H1 (cell line): ENCODE results near the gene DPP3. TPM values are rescaled to one million over a fixed set of nuclear protein-coding genes. Genes with fewer than 3 reads are reported as not detected.

Experiments used
- CTCF ChIA-PET: fragments of 300-600 bp; sonication (Branson Sonifier 250); formaldehyde crosslinking; loops from one replicate; lab custom pipeline; 2021; ENCODE audit not compliant: partially characterized antibody; lab: Charles Lee
- POLR2A ChIA-PET: fragments of 300-600 bp; sonication (Branson Sonifier 250); formaldehyde crosslinking; loops from one replicate; lab custom pipeline; 2021; ENCODE audit warnings: inconsistent platforms; ENCODE audit not compliant: partially characterized antibody; lab: Charles Lee
- DNase-seq, 2 experiments: peaks; one replicate each; pipeline versions ENCODE4 v3.0.0 to v3.0.0-alpha.2; 2010 to 2022; ENCODE audit warnings: low spot score in 2 of 2, low read depth in 1 of 2, mixed read lengths in 1 of 2
- FAIRE-seq: peaks from 2 replicates; lab custom pipeline; 2011; peaks lifted over from hg19 to GRCh38; lab: Jason Lieb, UNC
- H2AFZ ChIP-seq: 2 replicates; pipeline ENCODE4 v1.8.1; 2012; ENCODE audit warnings: low read length, inconsistent platforms
- H2AK5ac ChIP-seq: 2 replicates; pipeline ENCODE4 v1.6.1; 2013; ENCODE audit warnings: low read depth, low read length
- H2BK120ac ChIP-seq: replicated peaks from 2 replicates; pipeline ENCODE3; 2013; ENCODE audit warnings: low read depth, low read length, inconsistent platforms
- H2BK12ac ChIP-seq: 2 replicates; pipeline ENCODE4 v1.6.1; 2013; ENCODE audit warnings: low read depth, low read length
- H2BK15ac ChIP-seq: 2 replicates; pipeline ENCODE4 v1.6.1; 2013; ENCODE audit warnings: low read length
- H2BK20ac ChIP-seq: 2 replicates; pipeline ENCODE4 v1.6.1; 2013; ENCODE audit warnings: low read length
- H2BK5ac ChIP-seq: 2 replicates; pipeline ENCODE4 v1.6.1; 2013; ENCODE audit warnings: low read depth, low read length
- H3K14ac ChIP-seq: 2 replicates; pipeline ENCODE4 v1.6.1; 2013; ENCODE audit warnings: inconsistent platforms; ENCODE audit not compliant: insufficient read length
- H3K18ac ChIP-seq: 2 replicates; pipeline ENCODE4 v1.6.1; 2013; ENCODE audit warnings: low read length; ENCODE audit errors: extremely low read depth
- H3K23ac ChIP-seq: 2 replicates; pipeline ENCODE4 v1.6.1; 2013; ENCODE audit warnings: inconsistent platforms; ENCODE audit not compliant: insufficient read length
- H3K23me2 ChIP-seq: 2 replicates; pipeline ENCODE4 v1.6.1; 2013; ENCODE audit warnings: low read depth, low read length
- H3K27ac ChIP-seq: 2 replicates; pipeline ENCODE4 v1.6.1; 2011; ENCODE audit warnings: low read depth, low read length, inconsistent platforms
- H3K27me3 ChIP-seq, 4 experiments: replicated peaks in 1 of 4; 1 replicate in 1 of 4; 2 replicates in 3 of 4; pipeline versions ENCODE4 v1.6.1 to v1.8.1; 2011 to 2013; ENCODE audit warnings: low read length in 3 of 4, mild to moderate bottlenecking in 3 of 4, inconsistent platforms in 2 of 4, mixed read lengths in 2 of 4, moderate library complexity in 1 of 4; ENCODE audit not compliant: control insufficient read depth in 3 of 4, insufficient read depth in 3 of 4; ENCODE audit errors: extremely low read depth in 1 of 4
- H3K36me3 ChIP-seq, 4 experiments: 2 replicates each; pipeline versions ENCODE4 v1.6.1 to v1.8.1; 2011 to 2013; ENCODE audit warnings: mild to moderate bottlenecking in 4 of 4, low read length in 3 of 4, moderate library complexity in 2 of 4, control low read depth in 1 of 4, inconsistent platforms in 1 of 4; ENCODE audit not compliant: insufficient read depth in 4 of 4, control insufficient read depth in 2 of 4
- H3K4ac ChIP-seq: replicated peaks from 2 replicates; pipeline ENCODE3; 2013; ENCODE audit warnings: low read length, low read depth, mixed read lengths, inconsistent platforms; ENCODE audit not compliant: insufficient read length
- H3K4me1 ChIP-seq, 4 experiments: replicated peaks in 1 of 4; 1 replicate in 1 of 4; 2 replicates in 3 of 4; pipeline versions ENCODE4 v1.6.1 to v1.8.1; 2011 to 2013; ENCODE audit warnings: low read length in 3 of 4, inconsistent platforms in 2 of 4, mixed read lengths in 1 of 4; ENCODE audit not compliant: insufficient read depth in 4 of 4, control insufficient read depth in 3 of 4
- H3K4me2 ChIP-seq, 2 experiments: 2 replicates each; pipeline versions ENCODE4 v1.6.1 to v1.8.1; 2011 to 2013; ENCODE audit warnings: low read depth in 2 of 2, low read length in 2 of 2, control low read depth in 1 of 2, inconsistent platforms in 1 of 2, mild to moderate bottlenecking in 1 of 2; ENCODE audit not compliant: insufficient read depth in 1 of 2
- H3K4me3 ChIP-seq, 4 experiments: fragments of 200-600, 300-600 bp in 1 of 4; sonication (generic), shearing (Covaris generic), sonication (Bioruptor Twin) in 1 of 4; 2 replicates each; pipeline versions ENCODE4 v1.5.1 to v1.8.1; 2011 to 2016; ENCODE audit warnings: low read length in 4 of 4, low read depth in 3 of 4, control low read depth in 2 of 4, inconsistent platforms in 2 of 4, mild to moderate bottlenecking in 2 of 4, mixed read lengths in 1 of 4, moderate library complexity in 1 of 4; ENCODE audit not compliant: insufficient read depth in 2 of 4; ENCODE audit errors: extremely low read depth in 1 of 4
- H3K56ac ChIP-seq: replicated peaks from 2 replicates; pipeline ENCODE3; 2013; ENCODE audit warnings: low read depth, mild to moderate bottlenecking, mixed read lengths, low read length, inconsistent platforms; ENCODE audit not compliant: insufficient read length
- H3K79me1 ChIP-seq: 2 replicates; pipeline ENCODE4 v1.6.1; 2013; ENCODE audit warnings: low read depth, low read length, control low read depth
- H3K79me2 ChIP-seq, 2 experiments: 2 replicates each; pipeline versions ENCODE4 v1.6.1 to v1.8.1; 2012 to 2013; ENCODE audit warnings: low read length in 2 of 2, mild to moderate bottlenecking in 2 of 2, inconsistent platforms in 1 of 2; ENCODE audit not compliant: insufficient read depth in 2 of 2, control insufficient read depth in 1 of 2
- H3K9ac ChIP-seq, 4 experiments: replicated peaks in 1 of 4; 1 replicate in 1 of 4; 2 replicates in 3 of 4; pipeline versions ENCODE4 v1.6.1 to v1.8.1; 2011 to 2013; ENCODE audit warnings: low read depth in 3 of 4, low read length in 3 of 4, control low read depth in 2 of 4, mild to moderate bottlenecking in 2 of 4, moderate library complexity in 2 of 4, inconsistent platforms in 1 of 4; ENCODE audit errors: extremely low read depth in 1 of 4
- H3K9me3 ChIP-seq, 2 experiments: 2 replicates each; pipeline versions ENCODE4 v1.6.1 to v1.8.1; 2012 to 2013; ENCODE audit warnings: mild to moderate bottlenecking in 2 of 2, moderate library complexity in 2 of 2, control low read depth in 1 of 2, inconsistent platforms in 1 of 2, low read depth in 1 of 2, low read length in 1 of 2, mixed read lengths in 1 of 2; ENCODE audit not compliant: insufficient read depth in 2 of 2
- H4K20me1 ChIP-seq, 2 experiments: replicated peaks in 1 of 2; 2 replicates each; pipeline versions ENCODE3 to v1.8.1; 2011 to 2013; ENCODE audit warnings: inconsistent platforms in 2 of 2, low read length in 2 of 2, mild to moderate bottlenecking in 1 of 2; ENCODE audit not compliant: insufficient read depth in 2 of 2, control insufficient read depth in 1 of 2
- H4K5ac ChIP-seq: 2 replicates; pipeline ENCODE4 v1.6.1; 2013; ENCODE audit warnings: low read length, low read depth, mixed read lengths, inconsistent platforms; ENCODE audit not compliant: insufficient read length
- H4K8ac ChIP-seq: 2 replicates; pipeline ENCODE4 v1.8.0; 2013; ENCODE audit warnings: mild to moderate bottlenecking, moderate library complexity, low read length, inconsistent platforms; ENCODE audit not compliant: insufficient read depth; ENCODE audit errors: extremely low read depth
- H4K91ac ChIP-seq: replicated peaks from 2 replicates; pipeline ENCODE3; 2013; ENCODE audit warnings: low read length, mixed read lengths, inconsistent platforms; ENCODE audit not compliant: insufficient read length
- BRCA1 ChIP-seq: IDR thresholded peaks from 2 replicates; pipeline ENCODE4 v1.6.1; 2012; ENCODE audit warnings: low read depth, low read length, improper control_type of control experiment
- HDAC2 ChIP-seq, 2 experiments: fragments of 300-600 bp in 1 of 2; sonication (generic) in 1 of 2; IDR thresholded peaks; 2 replicates each; pipeline ENCODE4 v1.6.1; 2011 to 2012; ENCODE audit warnings: low read depth in 2 of 2, low read length in 2 of 2, mild to moderate bottlenecking in 2 of 2, moderate library complexity in 2 of 2, borderline replicate concordance in 1 of 2, inconsistent platforms in 1 of 2
- POLR2AphosphoS5 ChIP-seq: IDR thresholded peaks from 2 replicates; pipeline ENCODE4 v1.6.1; 2011; ENCODE audit warnings: low read depth, low read length
- SUZ12 ChIP-seq: fragments of 200-600 bp; sonication (generic); IDR thresholded peaks from 2 replicates; pipeline ENCODE4 v1.6.1; 2012; ENCODE audit warnings: mild to moderate bottlenecking, inconsistent platforms, low read length, moderate library complexity, mixed read lengths
- TEAD4 ChIP-seq: IDR thresholded peaks from 2 replicates; pipeline ENCODE4 v1.6.1; 2012; ENCODE audit warnings: low read depth, low read length, inconsistent platforms, mixed read lengths
- polyA plus RNA-seq, 7 experiments: library from polyadenylated mRNA; depleted of rRNA in 3 of 7; stranded (reverse) in 5 of 7; unstranded in 2 of 7; fragments of >200 nt in 5 of 7; fragments of 200-250 nt in 2 of 7; gene quantifications; 1 replicate in 5 of 7; 2 replicates in 1 of 7; 4 replicates in 1 of 7; pipeline versions ENCODE4 v1.2.1 to v1.2.3, GENCODE V29; 2011 to 2013; ENCODE audit warnings: missing spikeins in 2 of 7, mixed read lengths in 2 of 7
- total RNA-seq: library from RNA; stranded (reverse); fragmentation: NEBNext Ultra II Directional; extraction: Animal tissue kit (Norgen Biotek cat#: 25700); gene quantifications from 2 replicates; pipeline ENCODE4 v1.2.1, GENCODE V29; 2021

Gene DPP3
- total and polyA plus RNA-seq, 2 of the 8 experiments (the other 6 are each of a cell fraction or from before 2014, with no cell fraction given): 75.1 to 82.7 TPM

DNA sequence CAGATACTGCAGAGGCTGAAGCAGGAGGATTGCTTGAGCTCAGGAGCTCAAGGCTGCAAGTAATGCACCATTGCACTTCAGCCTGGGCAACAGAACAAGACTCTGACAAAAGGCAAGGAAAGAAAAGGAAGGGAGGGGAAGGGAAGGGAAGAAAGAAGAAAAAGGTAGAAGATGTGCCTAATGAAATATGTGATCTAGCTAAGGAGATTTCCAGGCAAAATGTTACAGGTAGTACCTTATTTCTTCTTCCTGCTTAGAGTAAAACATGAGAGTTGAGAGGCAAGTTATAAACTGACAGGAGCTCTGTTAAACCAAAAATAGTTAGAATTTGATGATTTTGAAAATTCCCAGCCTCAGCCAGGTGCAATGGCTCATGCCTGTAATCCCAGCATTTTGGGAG is 18.2 kb upstream of the DPP3 start:
- no peak overlapping the region for H3K23ac ChIP-seq
- no peak overlapping the region for H3K56ac ChIP-seq
- H3K4ac ChIP-seq: no peak overlapping the region
- no peak overlapping the region for H2BK15ac ChIP-seq
- H3K9ac ChIP-seq: no peak overlapping the region
- CTCF ChIA-PET: interaction anchor here (0.7 to 2.3 kb wide), 5 partner anchors 23 to 216 kb away, joined by 3 to 11 read pairs (median 7); partner anchors contain the start of genes MRPL11 and RBM4B
- H3K27ac ChIP-seq: no peak overlapping the region
- no peak overlapping the region for H3K4me2 ChIP-seq
- no peak overlapping the region for H4K5ac ChIP-seq
- no peak overlapping the region for H3K14ac ChIP-seq
- no peaks in the 10 kb centered on the region for H3K27me3 ChIP-seq
- H3K9me3 ChIP-seq: peaks cover 4% of the 10 kb centered on the region in 2 experiments; a peak in 2 of 4 replicates
- H3K36me3 ChIP-seq: no peaks in the 10 kb centered on the region; a peak in 1 of 8 replicates
- no peak overlapping the region for H2BK12ac ChIP-seq
- no peaks in the 10 kb centered on the region for H3K79me1 ChIP-seq
- no peaks in the 10 kb centered on the region for H3K79me2 ChIP-seq
- POLR2A ChIA-PET: interaction anchor here (1.1 to 1.5 kb wide), 3 partner anchors 17 to 46 kb away, joined by 3 to 6 read pairs (median 3); partner anchors contain the start of genes DPP3 and MRPL11
- no peaks in the 10 kb centered on the region for H4K20me1 ChIP-seq
- H2BK5ac ChIP-seq: no peak overlapping the region
- H3K4me3 ChIP-seq: no peak overlapping the region
- FAIRE-seq: no peak
- no peak overlapping the region for H3K18ac ChIP-seq
- peaks cover 8% of the 10 kb centered on the region for H3K23me2 ChIP-seq
- no peak overlapping the region for H4K91ac ChIP-seq
- no peak overlapping the region for H2AFZ ChIP-seq
- H4K8ac ChIP-seq: no peak overlapping the region
- TF ChIP-seq TEAD4 (no peak), BRCA1 (no peak), HDAC2 (IDR thresholded peaks at IDR 0.05; ENCODE audit: borderline replicate concordance in 1 of 2, low read depth in 2 of 2, low read length in 2 of 2) (no peak), POLR2AphosphoS5 (no peak), SUZ12 (no peak)
- DNase-seq: no peak
- no peak overlapping the region for H2AK5ac ChIP-seq
- no peak overlapping the region for H2BK120ac ChIP-seq
- H3K4me1 ChIP-seq: peaks cover 3 to 12% (median 8%) of the 10 kb centered on the region in 4 experiments
- no peak overlapping the region for H2BK20ac ChIP-seq
